Body of pancreas (tissue), 4 donors: ENCODE measurements around the gene DDX39B. TPM values are rescaled to one million over a fixed set of nuclear protein-coding genes. Genes with fewer than 3 reads are reported as not detected.

Source experiments
- ATAC-seq: fragments of 150-250 bp; one replicate; pipeline ENCODE4 v1.9.1; 2016
- DNase-seq, 4 donors: peaks; one replicate each; pipeline ENCODE4 v3.0.0-alpha.2; 2019
- H3K27ac ChIP-seq, 4 donors: fragments of 200-600 bp; sonication (generic); 1 replicate in 3 of 4; 2 replicates in 1 of 4; pipeline versions ENCODE4 v1.5.1 to v1.6.1; 2016 to 2019; ENCODE audit warnings: mild to moderate bottlenecking in 1 of 4, mixed read lengths in 1 of 4, moderate library complexity in 1 of 4
- H3K27me3 ChIP-seq, 2 donors: fragments of 200-600 bp; sonication (generic); one replicate each; pipeline ENCODE4 v1.6.0; 2016; ENCODE audit warnings: mild to moderate bottlenecking in 1 of 2
- H3K36me3 ChIP-seq, 2 donors: fragments of 200-600 bp; sonication (generic); replicated peaks in 1 of 2; 2 replicates each; pipeline ENCODE4 v1.5.1; 2016; ENCODE audit warnings: low read depth in 2 of 2; ENCODE audit not compliant: insufficient read depth in 1 of 2
- H3K4me1 ChIP-seq: fragments of 200-600 bp; sonication (generic); one replicate; pipeline ENCODE4 v1.6.0; 2016
- H3K4me3 ChIP-seq, 2 donors: fragments of 200-600 bp; sonication (generic); 1 replicate in 1 of 2; 2 replicates in 1 of 2; pipeline ENCODE4 v1.5.1; 2016 to 2019
- H3K9me3 ChIP-seq, 3 donors: fragments of 200-600 bp; sonication (generic); 1 replicate in 2 of 3; 2 replicates in 1 of 3; pipeline ENCODE4 v1.5.1; 2016
- CTCF ChIP-seq, 7 experiments: fragments of 450-650 bp in 4 of 7; fragments of 200-600 bp in 3 of 7; sonication (generic) in 3 of 7; IDR thresholded peaks; one replicate each; pipeline ENCODE4 v1.5.1; 2016 to 2019; ENCODE audit warnings: antibody characterized with exemption in 7 of 7
- POLR2A ChIP-seq, 3 donors: fragments of 450-650 bp; IDR thresholded peaks; one replicate each; pipeline ENCODE4 v1.6.1; 2016; ENCODE audit warnings: antibody characterized with exemption in 3 of 3, mild to moderate bottlenecking in 2 of 3
- WGBS, 2 donors: methylation state at CpG; one replicate each; pipeline ENCODE4 v1.1.5; 2017; 5-methylcytosine and 5-hydroxymethylcytosine counted together
- intact Hi-C: fragments of 100-400 bp; cut with DNase I; formaldehyde crosslinking; loops from one replicate; pipeline ENCODE4 v1.15.1; 2023
- total RNA-seq, 2 donors: library from RNA; depleted of rRNA; stranded (reverse); fragments of >200 nt; gene quantifications; one replicate each; pipeline ENCODE4 v1.1.0, GENCODE V29; 2016

DDX39B gene
- total RNA-seq, 2 donors from 2014 or later = 132 to 260 TPM

- H3K36me3 ChIP-seq = peaks cover 25 to 38% of the 10 kb centered on the region in 2 donors
- no peak overlapping the region for H3K4me3 ChIP-seq
- peak; percentile 59 to 75 (median 63) for DNase-seq
- intact Hi-C loops = no loop called here
- 30 to 35% methylated on average over 6 of the region's 6 CpGs for WGBS, 2 donors
- H3K27me3 ChIP-seq = no peaks in the 10 kb centered on the region
- peaks cover 34% of the 10 kb centered on the region for H3K4me1 ChIP-seq
- ATAC-seq = no peak
- H3K27ac ChIP-seq = peak overlapping the region in 2 of 4 donors; percentile 45 to 98
- H3K9me3 ChIP-seq = no peaks in the 10 kb centered on the region
- TF ChIP-seq POLR2A (IDR thresholded peaks at IDR 0.05) (no peak), CTCF (IDR thresholded peaks at IDR 0.05) (no peak)
These were observed 2.9 kb downstream of the DDX39B start for GRCh38 chr6:31538805-31539400.

GRCh38 chr6:31535538-31536324 is 6.1 kb downstream of the DDX39B start:
- Histone ChIP-seq H3K9me3 (no peaks in the 10 kb centered on the region), H3K36me3 (peaks cover 36 to 54% of the 10 kb centered on the region in 2 donors), H3K4me3 (no peak overlapping the region), H3K27me3 (no peaks in the 10 kb centered on the region), H3K4me1 (peaks cover 27% of the 10 kb centered on the region), H3K27ac (no peak overlapping the region)
- WGBS, 2 donors = 33 to 37% methylated on average over 2 of the region's 2 CpGs
- no peak for DNase-seq
- no peak for TF ChIP-seq CTCF (IDR thresholded peaks at IDR 0.05)
- TF ChIP-seq POLR2A (IDR thresholded peaks at IDR 0.05) = no peak
- ATAC-seq = no peak
- intact Hi-C loops = no loop called here

GRCh38 chr6:31534521-31535040 is 7.2 kb downstream of the DDX39B start:
- Histone ChIP-seq H3K4me3 (no peak overlapping the region), H3K27ac (no peak overlapping the region), H3K9me3 (no peaks in the 10 kb centered on the region), H3K36me3 (peaks cover 38 to 58% of the 10 kb centered on the region in 2 donors), H3K4me1 (peaks cover 20% of the 10 kb centered on the region), H3K27me3 (no peaks in the 10 kb centered on the region)
- intact Hi-C loops = no loop called here
- 87% methylated on average over 20 to 24 of the region's 24 CpGs for WGBS, 2 donors
- ATAC-seq (no peak), DNase-seq (no peak)
- TF ChIP-seq POLR2A (IDR thresholded peaks at IDR 0.05) (no peak), CTCF (IDR thresholded peaks at IDR 0.05) (no peak)

GRCh38 chr6:31534011-31534410 is 7.8 kb downstream of the DDX39B start:
- no peaks in the 10 kb centered on the region for H3K9me3 ChIP-seq
- ATAC-seq (no peak), DNase-seq (no peak)
- 90 to 94% methylated on average over 6 of the region's 6 CpGs for WGBS, 2 donors
- H3K4me3 ChIP-seq = no peak overlapping the region
- TF ChIP-seq CTCF (IDR thresholded peaks at IDR 0.05) (no peak), POLR2A (IDR thresholded peaks at IDR 0.05) (no peak)
- peaks cover 20% of the 10 kb centered on the region for H3K4me1 ChIP-seq
- intact Hi-C loops = no loop called here
- no peak overlapping the region for H3K27ac ChIP-seq
- H3K36me3 ChIP-seq = peaks cover 38 to 58% of the 10 kb centered on the region in 2 donors
- H3K27me3 ChIP-seq = no peaks in the 10 kb centered on the region
